Lung (tissue), 12 donors: ENCODE results near the gene TMPRSS5. TPM values are rescaled to one million over a fixed set of nuclear protein-coding genes. Genes with fewer than 3 reads are reported as not detected.
"Not testable (repeated sequence)": the region's sequence is repeated elsewhere in the genome, so short reads cannot be mapped to it uniquely, and the experiment has no call there.

Source experiments
- ATAC-seq: fragments of 200-7000 bp; cut with Tn5 transposase; one replicate; pipeline ENCODE4 v1.9.1; 2020; ENCODE audit warnings: moderate number of reproducible peaks; ENCODE audit not compliant: insufficient read depth, low FRiP score
- DNase-seq, 3 donors: peaks; one replicate each; pipeline ENCODE4 v3.0.0-alpha.2; 2013 to 2017
- H3K27ac ChIP-seq, 2 donors: one replicate each; pipeline ENCODE4 v1.5.1; 2013; ENCODE audit warnings: mild to moderate bottlenecking in 2 of 2, moderate library complexity in 2 of 2, control low read depth in 1 of 2, inconsistent platforms in 1 of 2, low read depth in 1 of 2, low read length in 1 of 2
- H3K27me3 ChIP-seq, 3 donors: one replicate each; pipeline ENCODE4 v1.5.1; 2013; ENCODE audit warnings: low read length in 2 of 3; ENCODE audit not compliant: control insufficient read depth in 3 of 3, insufficient read depth in 3 of 3
- H3K36me3 ChIP-seq, 4 donors: one replicate each; pipeline ENCODE4 v1.5.1; 2013; ENCODE audit warnings: low read length in 4 of 4, mild to moderate bottlenecking in 1 of 4, moderate library complexity in 1 of 4; ENCODE audit not compliant: control insufficient read depth in 4 of 4, insufficient read depth in 4 of 4
- H3K4me1 ChIP-seq, 5 donors: one replicate each; pipeline ENCODE4 v1.5.1; 2013; ENCODE audit warnings: low read length in 5 of 5, mild to moderate bottlenecking in 2 of 5, moderate library complexity in 1 of 5; ENCODE audit not compliant: control insufficient read depth in 5 of 5, insufficient read depth in 5 of 5
- H3K4me3 ChIP-seq: one replicate; pipeline ENCODE4 v1.5.1; 2013; ENCODE audit warnings: mild to moderate bottlenecking, control low read depth, moderate library complexity
- H3K9ac ChIP-seq, 2 donors: one replicate each; pipeline ENCODE4 v1.5.1; 2013; ENCODE audit warnings: low read length in 2 of 2, control low read depth in 1 of 2; ENCODE audit not compliant: insufficient read depth in 1 of 2
- H3K9me3 ChIP-seq, 4 donors: one replicate each; pipeline ENCODE4 v1.5.1; 2013; ENCODE audit warnings: low read length in 3 of 4, mild to moderate bottlenecking in 1 of 4, moderate library complexity in 1 of 4; ENCODE audit not compliant: control insufficient read depth in 4 of 4, insufficient read depth in 3 of 4
- CTCF ChIP-seq: IDR thresholded peaks from 2 replicates; pipeline ENCODE4 v1.5.1; 2012; ENCODE audit warnings: mild to moderate bottlenecking; ENCODE audit errors: control extremely low read depth, extremely low read depth
- WGBS, 2 donors: extraction: QIAGEN DNeasy Blood & Tissue Kit; methylation state at CpG; one replicate each; pipeline ENCODE4 v1.1.7; 2013; 5-methylcytosine and 5-hydroxymethylcytosine counted together
- polyA plus RNA-seq, 2 donors: library from polyadenylated mRNA; stranded (reverse); fragments of 200-250 nt; gene quantifications; one replicate each; pipeline ENCODE4 v1.2.1, GENCODE V29; 2013
- total RNA-seq, 2 donors: library from RNA; depleted of rRNA in 1 of 2; stranded (reverse); fragments of >200 nt in 1 of 2; gene quantifications; one replicate each; pipeline ENCODE4 v1.2.1, GENCODE V29; 2014 to 2021
- donor health status: control.
- donor health status: control.
- donor health status: Bipolar disorder and iron deficiency.
- donor health status: healthy.
- donor health status: DM: yes; HTN: yes; CAD: no.

Gene TMPRSS5
- total and polyA plus RNA-seq, 4 donors, result 0.32 to 1.8 (median 0.99) TPM

GRCh38 chr11:113723787-113724186 is 17.7 kb upstream of the TMPRSS5 start:
- no peaks in the 10 kb centered on the region for H3K4me1 ChIP-seq
- WGBS, 2 donors, result 86 to 88% methylated on average over 4 of the region's 4 CpGs
- peaks cover 0 to 2% (median 0%) of the 10 kb centered on the region in 4 donors for H3K9me3 ChIP-seq
- no peak overlapping the region for H3K9ac ChIP-seq
- no peak overlapping the region for H3K4me3 ChIP-seq
- no peak overlapping the region for H3K27ac ChIP-seq
- no peak for TF ChIP-seq CTCF
- no peaks in the 10 kb centered on the region for H3K27me3 ChIP-seq
- no peak for DNase-seq
- peaks cover 0 to 3% (median 1%) of the 10 kb centered on the region in 4 donors for H3K36me3 ChIP-seq
- no peak for ATAC-seq

GRCh38 chr11:113722934-113723333 is 16.8 kb upstream of the TMPRSS5 start:
- TF ChIP-seq CTCF, result no peak
- no peak overlapping the region for H3K9ac ChIP-seq
- no peaks in the 10 kb centered on the region for H3K4me1 ChIP-seq
- ATAC-seq, result no peak
- 91 to 95% methylated on average over 3 of the region's 3 CpGs for WGBS, 2 donors
- H3K36me3 ChIP-seq, result peaks cover 0 to 5% (median 1%) of the 10 kb centered on the region in 4 donors
- no peak for DNase-seq
- H3K9me3 ChIP-seq, result peaks cover 0 to 4% (median 0%) of the 10 kb centered on the region in 4 donors
- H3K4me3 ChIP-seq, result no peak overlapping the region
- H3K27me3 ChIP-seq, result no peaks in the 10 kb centered on the region
- H3K27ac ChIP-seq, result no peak overlapping the region

DNA sequence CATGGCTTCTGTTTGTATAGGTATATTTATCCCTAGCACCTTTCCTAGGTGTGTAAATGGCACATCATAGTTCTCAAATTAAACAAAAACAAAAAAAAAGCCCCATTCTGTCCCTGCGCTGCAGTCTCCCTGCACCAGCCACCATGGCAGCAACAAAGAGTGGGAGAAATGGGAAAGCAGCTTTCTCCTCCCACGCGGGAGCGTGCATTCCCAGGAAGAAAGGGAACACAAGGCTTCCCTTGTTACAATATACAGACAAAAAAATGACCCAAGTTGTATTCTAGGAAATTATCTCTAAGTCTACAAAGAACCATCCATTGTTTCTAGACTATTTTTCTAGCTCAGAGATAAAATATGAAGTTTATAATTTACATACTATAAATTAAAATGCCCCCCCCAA is 16.1 kb upstream of the TMPRSS5 start:
- Histone ChIP-seq H3K9ac (no peak overlapping the region), H3K4me1 (no peaks in the 10 kb centered on the region), H3K36me3 (peaks cover 0 to 5% (median 1%) of the 10 kb centered on the region in 4 donors), H3K9me3 (peaks cover 0 to 4% (median 0%) of the 10 kb centered on the region in 4 donors), H3K27me3 (no peaks in the 10 kb centered on the region), H3K4me3 (no peak overlapping the region), H3K27ac (no peak overlapping the region)
- no peak for ATAC-seq
- no peak for DNase-seq
- TF ChIP-seq CTCF, result no peak
- WGBS, 2 donors, result 91 to 96% methylated on average over 4 of the region's 4 CpGs

- TF ChIP-seq CTCF, result no peak
- Histone ChIP-seq H3K4me3 (no peak overlapping the region), H3K9me3 (peaks cover 0 to 4% (median 0%) of the 10 kb centered on the region in 4 donors), H3K9ac (no peak overlapping the region), H3K27me3 (no peaks in the 10 kb centered on the region), H3K27ac (no peak overlapping the region), H3K4me1 (no peaks in the 10 kb centered on the region), H3K36me3 (peaks cover 0 to 5% (median 1%) of the 10 kb centered on the region in 4 donors)
- no peak for DNase-seq
- 94 to 96% methylated on average over 3 of the region's 3 CpGs for WGBS, 2 donors
- ATAC-seq, result no peak
Measured at GRCh38 chr11:113721462-113722066, 15.5 kb upstream of the TMPRSS5 start.

GRCh38 chr11:113720478-113720877 is 14.4 kb upstream of the TMPRSS5 start:
- not testable (repeated sequence) for H3K4me3 ChIP-seq, H3K4me1 ChIP-seq, H3K9me3 ChIP-seq, H3K27ac ChIP-seq, DNase-seq, H3K36me3 ChIP-seq, ATAC-seq, H3K27me3 ChIP-seq, H3K9ac ChIP-seq
- 54 to 88% methylated on average over 3 of the region's 3 CpGs for WGBS, 2 donors
